Esophagus (tissue), 2 donors: ENCODE results near the gene KDM6A. TPM values are rescaled to one million over a fixed set of nuclear protein-coding genes. Genes with fewer than 3 reads are reported as not detected.

Experiments used
- H3K27ac ChIP-seq, 2 donors: one replicate each; pipeline ENCODE4 v1.5.1; 2013; ENCODE audit warnings: low read depth in 2 of 2, mild to moderate bottlenecking in 2 of 2, inconsistent platforms in 1 of 2, low read length in 1 of 2, moderate library complexity in 1 of 2
- H3K27me3 ChIP-seq, 2 donors: one replicate each; pipeline ENCODE4 v1.6.1; 2013; ENCODE audit warnings: low read length in 2 of 2, control low read depth in 1 of 2, mild to moderate bottlenecking in 1 of 2; ENCODE audit not compliant: insufficient read depth in 2 of 2, control insufficient read depth in 1 of 2
- H3K36me3 ChIP-seq, 2 donors: one replicate each; pipeline ENCODE4 v1.6.1; 2013; ENCODE audit warnings: low read length in 1 of 2; ENCODE audit not compliant: control insufficient read depth in 2 of 2, insufficient read depth in 2 of 2
- H3K4me1 ChIP-seq, 2 donors: one replicate each; pipeline ENCODE4 v1.6.1; 2013; ENCODE audit warnings: low read length in 1 of 2; ENCODE audit not compliant: control insufficient read depth in 2 of 2, insufficient read depth in 2 of 2
- H3K4me3 ChIP-seq, 2 donors: one replicate each; pipeline ENCODE4 v1.5.1; 2013; ENCODE audit warnings: low read length in 2 of 2, mild to moderate bottlenecking in 2 of 2, low read depth in 1 of 2, moderate library complexity in 1 of 2
- H3K9me3 ChIP-seq, 2 donors: one replicate each; pipeline ENCODE4 v1.6.1; 2013; ENCODE audit warnings: mild to moderate bottlenecking in 2 of 2, low read depth in 1 of 2, low read length in 1 of 2, moderate library complexity in 1 of 2; ENCODE audit not compliant: control insufficient read depth in 2 of 2, insufficient read depth in 1 of 2
- WGBS, 2 donors: extraction: QIAGEN DNeasy Blood & Tissue Kit; methylation state at CpG; one replicate each; pipeline ENCODE4 v1.1.7; 2013; 5-methylcytosine and 5-hydroxymethylcytosine counted together
- polyA plus RNA-seq, 2 donors: library from polyadenylated mRNA; stranded (reverse); fragments of 200-250 nt; gene quantifications; one replicate each; pipeline ENCODE4 v1.2.3, GENCODE V29; 2013
- donor health status: healthy with polysubstance abuse.
- donor health status: Bipolar disorder and iron deficiency.

KDM6A gene
- polyA plus RNA-seq, 2 donors: 7.2 to 13.5 TPM

DNA sequence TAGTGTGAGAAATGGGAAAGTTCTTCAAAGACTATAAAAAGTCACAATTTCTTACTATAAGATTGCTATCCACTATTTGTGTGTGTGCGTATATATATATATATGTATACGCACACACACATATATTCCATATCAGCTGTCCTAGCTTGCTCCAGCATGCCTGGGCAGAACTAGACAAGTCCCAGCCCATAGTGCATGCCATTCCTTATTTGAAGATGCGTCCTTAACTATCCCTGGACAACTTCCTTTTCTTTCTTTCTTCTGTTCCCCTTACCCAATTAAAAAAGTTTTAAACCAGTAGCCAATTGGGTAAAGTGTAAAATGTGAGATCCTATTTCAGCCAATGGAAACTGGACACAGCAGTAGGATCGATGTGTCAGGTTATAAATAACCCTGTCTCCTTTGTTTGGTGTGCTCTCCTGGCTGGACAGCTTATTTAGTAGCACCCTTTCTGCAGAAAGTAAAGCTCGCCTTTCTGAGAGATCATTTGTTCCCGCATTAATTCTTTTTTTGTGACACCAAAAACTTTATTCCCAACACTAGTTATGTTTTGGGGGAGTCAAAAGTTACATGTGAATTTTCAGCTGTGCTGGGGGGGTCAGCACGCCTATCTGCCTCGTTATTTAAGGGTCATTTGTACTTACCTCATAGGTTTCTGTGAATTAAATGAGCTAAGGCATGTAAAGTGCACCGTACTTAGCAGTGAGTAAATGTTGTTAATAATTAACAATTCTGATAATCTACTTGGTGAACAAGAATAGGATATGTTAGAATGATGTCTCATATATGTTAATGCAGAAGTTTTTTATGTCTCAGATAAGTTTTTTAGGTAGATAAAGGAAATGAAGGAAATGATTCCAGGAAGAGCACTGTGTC is 40.9 kb downstream of the KDM6A start:
- no peak overlapping the region for H3K27ac ChIP-seq
- no peaks in the 10 kb centered on the region for H3K27me3 ChIP-seq
- no peaks in the 10 kb centered on the region for H3K9me3 ChIP-seq
- 79 to 83% methylated on average over 9 of the region's 9 CpGs for WGBS, 2 donors
- H3K4me1 ChIP-seq: no peaks in the 10 kb centered on the region
- H3K36me3 ChIP-seq: no peaks in the 10 kb centered on the region
- no peak overlapping the region for H3K4me3 ChIP-seq

DNA sequence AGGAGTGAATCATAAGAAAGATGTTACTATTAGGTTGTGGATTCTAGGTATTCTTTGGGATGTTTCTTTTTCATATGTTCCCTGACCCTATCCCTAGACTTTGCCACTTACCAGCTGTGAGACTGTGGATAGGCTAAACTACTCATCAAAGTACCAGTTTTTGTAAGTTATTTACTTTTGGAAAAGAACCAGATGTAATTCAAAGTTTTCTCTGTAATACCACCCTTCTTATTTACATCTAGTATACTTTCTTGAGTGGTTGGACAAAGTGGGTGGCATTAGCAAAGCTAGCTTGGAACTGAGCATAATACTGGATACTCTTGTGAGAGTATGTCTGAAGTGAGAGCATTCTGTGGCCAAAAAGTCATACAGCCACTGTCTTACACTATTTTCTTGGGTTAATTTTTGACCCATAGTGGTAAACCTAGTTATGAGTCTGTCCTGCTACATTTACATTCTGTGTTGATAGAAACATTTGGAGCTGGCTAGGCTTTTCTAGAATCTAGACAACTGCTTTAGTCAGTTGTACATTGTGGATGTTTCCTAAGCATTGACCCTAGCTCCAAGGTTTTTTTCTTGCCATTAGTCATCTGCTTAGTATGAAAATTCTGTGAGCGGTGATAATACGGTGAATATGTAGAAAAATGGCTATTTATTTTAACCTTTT is 41.7 kb downstream of the KDM6A start:
- Histone ChIP-seq H3K4me1 (no peaks in the 10 kb centered on the region), H3K27ac (no peak overlapping the region), H3K36me3 (no peaks in the 10 kb centered on the region), H3K9me3 (no peaks in the 10 kb centered on the region), H3K27me3 (no peaks in the 10 kb centered on the region), H3K4me3 (no peak overlapping the region)
- WGBS, 2 donors: 73 to 81% methylated on average over 2 of the region's 2 CpGs

DNA sequence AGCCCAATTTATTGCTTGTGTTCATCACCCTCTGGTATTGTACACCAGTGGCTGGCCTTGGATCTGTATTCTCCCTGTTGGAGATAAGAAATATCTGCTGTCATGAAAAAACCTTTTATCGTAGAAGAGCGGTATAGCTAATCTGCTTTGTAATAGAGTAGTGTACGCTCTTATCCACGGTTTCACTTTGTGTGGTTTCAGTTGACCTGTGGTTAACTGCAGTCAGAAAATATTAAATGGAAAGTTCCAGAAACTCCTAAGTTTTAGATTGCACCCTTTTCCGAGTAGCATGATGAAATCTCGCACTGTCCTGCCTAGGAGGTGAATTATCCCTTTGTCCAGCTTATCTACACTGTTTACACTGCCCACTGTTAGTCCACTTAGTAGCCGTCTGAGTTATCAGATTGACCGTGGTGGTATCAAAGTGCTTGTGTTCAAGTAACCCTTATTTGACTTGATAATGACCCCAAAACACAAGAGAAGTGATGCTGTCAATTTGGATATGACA is 42.4 kb downstream of the KDM6A start:
- Histone ChIP-seq H3K4me3 (no peak overlapping the region), H3K27ac (no peak overlapping the region), H3K4me1 (no peaks in the 10 kb centered on the region)

DNA sequence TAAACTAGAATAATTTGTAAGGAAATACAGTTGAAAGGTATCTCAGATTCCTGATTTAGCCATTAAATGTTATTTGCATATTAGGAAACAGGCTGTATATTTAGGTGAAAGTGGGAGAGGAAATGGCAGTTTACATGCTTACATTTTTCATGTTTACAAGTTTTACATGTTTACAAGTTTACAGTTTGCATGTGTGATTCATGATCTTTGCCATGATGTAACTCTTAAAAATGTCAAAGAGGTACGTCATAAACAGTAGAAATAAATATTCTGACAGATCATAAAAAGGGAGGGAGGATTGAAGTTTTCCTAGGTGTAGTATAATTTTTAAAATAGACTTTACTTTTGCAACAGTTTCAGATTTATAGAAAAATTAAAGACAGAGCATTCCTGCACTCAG is 45.7 kb downstream of the KDM6A start:
- Histone ChIP-seq H3K27me3 (no peaks in the 10 kb centered on the region), H3K9me3 (no peaks in the 10 kb centered on the region), H3K4me3 (no peak overlapping the region), H3K36me3 (no peaks in the 10 kb centered on the region), H3K27ac (no peak overlapping the region), H3K4me1 (no peaks in the 10 kb centered on the region)
- WGBS, 2 donors: 70% methylated on average over 1 of the region's 1 CpG

More for the DNA sequence above, 42.4 kb downstream of the KDM6A start:
- Histone ChIP-seq H3K9me3 (no peaks in the 10 kb centered on the region), H3K27me3 (no peaks in the 10 kb centered on the region), H3K36me3 (no peaks in the 10 kb centered on the region)
- WGBS, 2 donors: 70 to 72% methylated on average over 8 of the region's 8 CpGs

DNA sequence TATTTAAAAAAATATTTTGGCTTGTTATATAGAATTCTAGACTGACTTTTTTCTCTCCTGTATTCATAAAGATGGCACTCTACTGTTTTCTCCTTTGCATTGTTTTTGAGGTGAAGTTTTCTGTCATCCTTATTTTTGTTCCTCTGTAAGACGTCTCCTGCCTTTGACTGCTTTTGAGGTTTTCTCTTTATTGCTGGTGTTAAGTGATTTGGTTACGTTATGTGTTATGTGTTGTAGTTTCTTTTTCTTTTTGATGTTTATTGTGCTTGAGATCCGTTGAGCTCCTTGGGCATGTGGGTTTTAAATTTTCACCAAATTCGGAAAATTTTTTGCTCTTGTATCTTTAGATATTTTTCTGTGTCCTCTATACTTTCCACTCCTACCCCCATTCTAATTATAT is 50.0 kb downstream of the KDM6A start:
- Histone ChIP-seq H3K9me3 (no peaks in the 10 kb centered on the region), H3K27me3 (no peaks in the 10 kb centered on the region), H3K27ac (no peak overlapping the region), H3K4me1 (peaks cover 0 to 2% of the 10 kb centered on the region in 2 donors), H3K4me3 (no peak overlapping the region), H3K36me3 (no peaks in the 10 kb centered on the region)
- 71 to 75% methylated on average over 4 of the region's 4 CpGs for WGBS, 2 donors

DNA sequence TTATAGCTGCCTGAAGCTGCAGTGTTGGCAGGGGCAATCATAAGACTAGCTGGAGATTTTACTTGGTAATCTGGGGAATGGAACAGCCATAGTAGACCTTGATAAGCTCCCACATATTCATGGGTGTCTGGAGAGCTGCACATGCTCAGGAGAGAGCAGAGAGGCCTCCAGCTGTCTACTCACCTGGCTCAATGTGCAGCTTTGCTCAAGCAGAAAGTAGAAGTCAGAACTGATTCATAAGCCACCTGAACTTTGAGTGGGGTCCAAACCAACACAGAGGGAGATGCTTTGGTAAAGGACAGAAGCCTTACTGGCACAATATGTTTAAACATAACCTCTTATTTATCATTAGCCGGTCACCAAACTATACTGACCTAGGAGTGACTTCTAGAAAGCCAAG is 54.4 kb downstream of the KDM6A start:
- 82 to 90% methylated on average over 1 of the region's 1 CpG for WGBS, 2 donors
- H3K27me3 ChIP-seq: no peaks in the 10 kb centered on the region
- no peak overlapping the region for H3K4me3 ChIP-seq
- H3K27ac ChIP-seq: no peak overlapping the region
- no peaks in the 10 kb centered on the region for H3K9me3 ChIP-seq
- H3K4me1 ChIP-seq: peaks cover 0 to 2% of the 10 kb centered on the region in 2 donors
- H3K36me3 ChIP-seq: no peaks in the 10 kb centered on the region

DNA sequence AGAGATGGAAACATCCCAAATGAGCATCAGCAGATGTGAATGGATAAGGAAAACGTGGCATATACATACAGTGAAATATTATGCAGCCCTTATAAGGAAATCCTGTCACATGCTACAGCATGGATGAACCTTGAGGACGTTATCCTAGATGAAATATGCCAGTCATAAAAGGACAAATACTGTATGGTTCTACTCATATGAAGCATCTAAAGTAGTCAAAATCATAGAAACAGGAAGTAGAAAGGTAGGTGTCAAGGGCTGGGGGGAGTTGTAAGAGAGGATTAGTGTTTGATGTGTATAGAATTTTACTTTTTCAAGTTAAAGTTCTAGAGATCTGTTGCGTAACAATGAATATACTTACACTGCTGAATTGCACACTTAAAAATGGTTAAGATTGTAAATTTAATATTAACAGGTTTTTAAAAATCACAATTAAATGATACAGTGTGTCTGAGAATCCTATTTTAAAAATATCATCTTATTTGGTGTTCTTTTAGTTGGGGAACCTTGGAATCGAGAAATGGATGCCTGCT is 58.5 kb downstream of the KDM6A start:
- Histone ChIP-seq H3K9me3 (no peaks in the 10 kb centered on the region), H3K27me3 (no peaks in the 10 kb centered on the region), H3K27ac (no peak overlapping the region), H3K4me1 (peaks cover 0 to 2% of the 10 kb centered on the region in 2 donors), H3K36me3 (no peaks in the 10 kb centered on the region), H3K4me3 (no peak overlapping the region)
- 89 to 90% methylated on average over 4 of the region's 4 CpGs for WGBS, 2 donors

DNA sequence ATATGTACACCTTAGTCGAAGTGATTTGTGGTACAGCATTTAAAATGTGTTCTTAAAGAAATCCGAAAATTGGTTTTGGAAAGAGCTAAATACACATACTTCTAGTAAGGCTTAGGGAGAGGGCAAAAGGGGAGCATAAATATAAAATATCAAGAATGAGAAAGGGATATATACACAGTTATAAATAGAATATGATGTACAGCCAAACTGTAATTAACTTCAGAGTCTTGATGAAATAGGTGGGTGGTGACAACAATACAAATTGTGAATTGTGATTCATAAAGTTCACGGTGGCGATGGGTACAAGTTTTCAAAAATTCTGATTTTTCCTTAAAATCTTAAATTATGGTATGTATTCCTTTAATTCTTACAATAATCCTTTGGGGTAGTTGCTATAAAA is 62.2 kb downstream of the KDM6A start:
- no peaks in the 10 kb centered on the region for H3K36me3 ChIP-seq
- no peaks in the 10 kb centered on the region for H3K9me3 ChIP-seq
- no peaks in the 10 kb centered on the region for H3K27me3 ChIP-seq
- no peak overlapping the region for H3K4me3 ChIP-seq
- H3K27ac ChIP-seq: no peak overlapping the region
- WGBS, 2 donors: 79 to 91% methylated on average over 4 of the region's 4 CpGs
- no peaks in the 10 kb centered on the region for H3K4me1 ChIP-seq

DNA sequence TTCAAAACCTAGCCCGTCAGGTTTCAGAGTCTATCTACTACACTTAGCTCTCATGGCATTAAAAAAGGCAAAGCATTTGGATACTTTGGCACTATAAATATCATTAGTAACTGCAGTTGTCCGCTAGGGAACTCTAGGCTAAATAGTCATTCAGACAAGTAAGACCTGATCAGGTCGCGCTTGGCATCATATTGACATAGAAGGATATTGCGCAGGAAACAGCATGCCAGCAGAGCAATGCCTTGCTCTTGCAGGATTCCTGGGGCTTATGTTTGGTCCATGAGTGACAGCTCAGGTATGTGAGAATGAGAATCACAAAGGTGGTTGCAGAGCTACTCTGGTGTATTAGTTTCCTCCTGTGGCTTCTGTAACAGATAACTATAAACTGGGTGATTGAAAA is 62.7 kb downstream of the KDM6A start:
- H3K9me3 ChIP-seq: no peaks in the 10 kb centered on the region
- WGBS, 2 donors: 60 to 62% methylated on average over 5 of the region's 5 CpGs

More for the DNA sequence above, 62.7 kb downstream of the KDM6A start:
- H3K4me3 ChIP-seq: no peak overlapping the region
- no peaks in the 10 kb centered on the region for H3K4me1 ChIP-seq
- H3K27ac ChIP-seq: no peak overlapping the region
- no peaks in the 10 kb centered on the region for H3K27me3 ChIP-seq
- H3K36me3 ChIP-seq: no peaks in the 10 kb centered on the region
